ENCODE data around the gene MAST4.

- no peak for TF ChIP-seq CTCF (IDR thresholded peaks at IDR 0.05)
- TF ChIP-seq EZH2 (IDR thresholded peaks at IDR 0.05; ENCODE audit: borderline replicate concordance, insufficient read depth, low read depth, low read length, poor library complexity, severe bottlenecking), result no peak
Measured at GRCh38 chr5:67027171-67027570, 431.0 kb downstream of the MAST4 start.

All from B cell (primary cell).